K562 (cell line): ENCODE measurements around the gene KNTC1. TPM values are rescaled to one million over a fixed set of nuclear protein-coding genes. Genes with fewer than 3 reads are reported as not detected.

Source experiments
- ARHGAP35 ChIP-seq: fragments of 450-650 bp; IDR thresholded peaks from 2 replicates; pipeline ENCODE4 v1.6.1; 2018; ENCODE audit not compliant: partially characterized antibody
- ATF7 ChIP-seq: fragments of 450-650 bp; IDR thresholded peaks from 2 replicates; pipeline ENCODE4 v1.7.1; 2014; ENCODE audit warnings: mild to moderate bottlenecking, moderate library complexity
- CBX3 ChIP-seq, 2 experiments: IDR thresholded peaks; 1 replicate in 1 of 2; 2 replicates in 1 of 2; pipeline ENCODE4 v1.6.1; 2012; ENCODE audit warnings: inconsistent platforms in 2 of 2, low read length in 2 of 2, borderline replicate concordance in 1 of 2, control low read depth in 1 of 2
- CREB3L1 ChIP-seq: fragments of 450-650 bp; IDR thresholded peaks from 2 replicates; pipeline ENCODE4 v1.6.1; 2014; ENCODE audit warnings: low read depth, mild to moderate bottlenecking, moderate library complexity, borderline replicate concordance
- DPF2 ChIP-seq: fragments of 450-650 bp; IDR thresholded peaks from 2 replicates; pipeline ENCODE4 v1.6.1; 2016
- E2F5 ChIP-seq: sonication (generic); formaldehyde crosslinking; IDR thresholded peaks from 2 replicates; pipeline ENCODE4 v1.8.0; 2022; ENCODE audit warnings: mild to moderate bottlenecking, missing genetic modification reagents
- ELF2 ChIP-seq: fragments of 250-450 bp; sonication (Bioruptor Pico); IDR thresholded peaks from 2 replicates; pipeline ENCODE4 v1.5.0; 2021; ENCODE audit warnings: mild to moderate bottlenecking
- ELK3 ChIP-seq: fragments of 450-650 bp; formaldehyde crosslinking; IDR thresholded peaks from 2 replicates; pipeline ENCODE4 v1.4.0; 2020; ENCODE audit warnings: mild to moderate bottlenecking
- ETS1 ChIP-seq: conservative IDR thresholded peaks from 2 replicates; pipeline ENCODE4 v1.6.1; 2011; ENCODE audit warnings: low read depth, mild to moderate bottlenecking, low read length; ENCODE audit not compliant: control insufficient read depth
- KLF6 ChIP-seq: fragments of 250-450 bp; sonication (Bioruptor Pico); IDR thresholded peaks from 2 replicates; pipeline ENCODE4 v1.4.0; 2020; ENCODE audit warnings: mild to moderate bottlenecking, moderate library complexity, borderline replicate concordance
- LARP7 ChIP-seq: fragments of 450-650 bp; IDR thresholded peaks from 2 replicates; pipeline ENCODE4 v1.6.1; 2016
- LCOR ChIP-seq: sonication (generic); formaldehyde crosslinking; IDR thresholded peaks from 2 replicates; pipeline ENCODE4 v1.8.0; 2022; ENCODE audit warnings: mild to moderate bottlenecking, missing genetic modification reagents
- POLR2AphosphoS5 ChIP-seq: IDR thresholded peaks from 2 replicates; pipeline ENCODE4 v1.6.1; 2011; ENCODE audit warnings: mild to moderate bottlenecking, low read depth, low read length, moderate library complexity; ENCODE audit not compliant: control insufficient read depth, insufficient read depth
- POLR2H ChIP-seq: IDR thresholded peaks from 2 replicates; pipeline ENCODE4 v1.6.1; 2016; ENCODE audit warnings: missing genetic modification characterization, low read depth, mild to moderate bottlenecking, control low read depth, missing compliant biosample characterization, moderate library complexity
- TFAP4 ChIP-seq: sonication (generic); formaldehyde crosslinking; IDR thresholded peaks from 2 replicates; pipeline ENCODE4 v1.8.0; 2022; ENCODE audit warnings: missing genetic modification reagents, mild to moderate bottlenecking, moderate library complexity, borderline replicate concordance
- UBTF ChIP-seq, 2 experiments: IDR thresholded peaks; 2 replicates each; pipeline ENCODE4 v1.6.1; 2012; ENCODE audit warnings: improper control_type of control experiment in 2 of 2, low read depth in 2 of 2, low read length in 2 of 2, borderline replicate concordance in 1 of 2
- ZC3H11A ChIP-seq: IDR thresholded peaks from 2 replicates; pipeline ENCODE4 v1.6.1; 2012; ENCODE audit warnings: low read depth, low read length, improper control_type of control experiment
- ZNF263 ChIP-seq: sonication (generic); formaldehyde crosslinking; IDR thresholded peaks from 2 replicates; pipeline ENCODE4 v1.8.0; 2022; ENCODE audit warnings: mild to moderate bottlenecking, missing genetic modification reagents, borderline replicate concordance
- polyA plus RNA-seq, 8 experiments: library from polyadenylated mRNA; depleted of rRNA in 4 of 8; stranded (reverse) in 5 of 8; unstranded in 3 of 8; fragments of >200 nt; fragmentation: Nextera tagmentation in 2 of 8; fragmentation: Illumina TruSeq in 1 of 8; extraction: Ambion mirVana in 2 of 8; extraction: Trizol in 1 of 8; gene quantifications; 2 replicates each; pipeline versions ENCODE4 v1.2.1 to v1.2.3, GENCODE V29; 2011 to 2014; ENCODE audit warnings: inconsistent platforms in 1 of 8, missing spikeins in 1 of 8
- total RNA-seq, 7 experiments: library from RNA; depleted of rRNA in 6 of 7; stranded (reverse); fragments of >200 nt in 6 of 7; fragmentation: Illumina TruSeq in 2 of 7; extraction: Trizol in 2 of 7; gene quantifications; 2 replicates each; pipeline versions ENCODE4 v1.2.1 to v1.2.3, GENCODE V29; 2011 to 2021; ENCODE audit warnings: low replicate concordance in 1 of 7

KNTC1 gene
- total and polyA plus RNA-seq, 9 of the 15 experiments (the other 6 are each of a cell fraction or from before 2014, with no cell fraction given) = 38.9 to 135 (median 99.6) TPM

- TF ChIP-seq CREB3L1 = peak; percentile 57; the same call in 1 of the 2 replicates
- peak; percentile 9; the same call in 1 of the 2 replicates for TF ChIP-seq ZNF263 (CRISPR knock-in tag)
- peak in 1 of 2 experiments; percentile 63; a peak in 2 of 3 replicates for TF ChIP-seq CBX3 (IDR thresholded peaks at IDR 0.05; ENCODE audit: borderline replicate concordance in 1 of 2, low read length in 2 of 2)
- 0 out of 2 replicates have a peak, but pooled peaks have one; percentile 55 for TF ChIP-seq E2F5 (CRISPR knock-in tag)
- peak; percentile 83; the same call in 1 of the 2 replicates for TF ChIP-seq ELF2
- peak; percentile 82 for TF ChIP-seq ATF7
- peak; percentile 93 for TF ChIP-seq POLR2AphosphoS5
- TF ChIP-seq KLF6 (CRISPR knock-in tag) = peak; percentile 90; the same call in 1 of the 2 replicates
- TF ChIP-seq TFAP4 = peak; percentile 46; the same call in 1 of the 2 replicates
- peak; percentile 52; the same call in 1 of the 2 replicates for TF ChIP-seq ZC3H11A
- TF ChIP-seq ELK3 (CRISPR knock-in tag) = no peak
- peak; percentile 61; the same call in 1 of the 2 replicates for TF ChIP-seq ETS1
- TF ChIP-seq POLR2H = peak; percentile 98
- TF ChIP-seq LARP7 = no peak
- TF ChIP-seq LCOR = peak; percentile 69; the same call in 1 of the 2 replicates
- TF ChIP-seq DPF2 = peak; percentile 39; the same call in 1 of the 2 replicates
- TF ChIP-seq ARHGAP35 = no peak
- peak in 1 of 2 experiments; percentile 7; a peak in 1 of 4 replicates for TF ChIP-seq UBTF (IDR thresholded peaks at IDR 0.05; ENCODE audit: borderline replicate concordance in 1 of 2, low read depth in 2 of 2, low read length in 2 of 2)
Observed at GRCh38 chr12:122526683-122527477, at the start of gene KNTC1, which contains the start of gene RSRC2 (continued).
